ENCODE measurements around the gene FILIP1.

GRCh38 chr6:75344455-75344854 is 149.1 kb downstream of the FILIP1 start:
- TF ChIP-seq CTCF (conservative IDR thresholded peaks at IDR 0.05; ENCODE audit: low read length) = no peak
- no peak for TF ChIP-seq EZH2phosphoT487 (IDR thresholded peaks at IDR 0.05; ENCODE audit: borderline replicate concordance)

All from Loucy (cell line).